Stimulated activated CD8-positive, alpha-beta memory T cell treated with anti-CD3 and anti-CD28 coated beads, Interleukin-15, amount 100 ng/mL, for 1 hour (primary cell): Measurements from ENCODE around the gene RPL6.
"Not testable (repeated sequence)": the region's sequence is repeated elsewhere in the genome, so short reads cannot be mapped to it uniquely, and the experiment has no call there.

ENCODE experiments used
- DNase-seq: peaks from one replicate; pipeline ENCODE4 v3.0.0-alpha.2; 2020; ENCODE audit warnings: low read depth

The RPL6 gene

GRCh38 chr12:112419297-112420133 is 10.1 kb upstream of the RPL6 start:
- DNase-seq, result no peak

GRCh38 chr12:112418608-112419296 is 9.3 kb upstream of the RPL6 start, which contains the start of gene PTPN11:
Gene PTPN11, plus strand, starts transcription at chr12:112418947. Its CDS starts 165 bp downstream, at chr12:112419112.
- DNase-seq, result peak; percentile 83

- no peak for DNase-seq
Measured at GRCh38 chr12:112418273-112418607, 8.8 kb upstream of the RPL6 start.

DNA sequence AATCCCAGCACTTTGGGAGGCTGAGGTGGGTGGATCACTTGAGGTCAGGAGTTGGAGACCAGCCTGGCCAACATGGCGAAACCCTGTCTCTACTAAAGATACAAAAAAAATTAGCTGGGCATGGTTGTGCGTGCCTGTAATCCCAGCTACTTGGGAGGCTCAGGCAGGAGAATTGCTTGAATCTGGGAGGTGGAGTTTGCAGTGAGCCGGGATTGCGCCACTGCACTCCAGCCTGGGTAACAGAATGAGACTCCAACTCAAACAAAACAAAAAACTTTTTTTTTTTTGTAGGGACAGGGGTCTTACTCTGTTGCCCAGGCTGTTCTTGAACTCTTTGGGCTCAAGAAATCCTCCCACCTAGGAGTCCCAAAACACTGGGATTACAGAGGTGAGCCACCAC is 6.1 kb upstream of the RPL6 start:
- not testable (repeated sequence) for DNase-seq

- DNase-seq, result no peak
Measured at GRCh38 chr12:112413855-112414625, 4.6 kb upstream of the RPL6 start.

GRCh38 chr12:112409906-112410244 is 470 bp upstream of the RPL6 start:
- DNase-seq, result no peak

- no peak for DNase-seq
Measured at GRCh38 chr12:112408621-112409020, 784 bp downstream of the RPL6 start.

- not testable (repeated sequence) for DNase-seq
Measured at GRCh38 chr12:112407683-112408082, 1.7 kb downstream of the RPL6 start.

DNA sequence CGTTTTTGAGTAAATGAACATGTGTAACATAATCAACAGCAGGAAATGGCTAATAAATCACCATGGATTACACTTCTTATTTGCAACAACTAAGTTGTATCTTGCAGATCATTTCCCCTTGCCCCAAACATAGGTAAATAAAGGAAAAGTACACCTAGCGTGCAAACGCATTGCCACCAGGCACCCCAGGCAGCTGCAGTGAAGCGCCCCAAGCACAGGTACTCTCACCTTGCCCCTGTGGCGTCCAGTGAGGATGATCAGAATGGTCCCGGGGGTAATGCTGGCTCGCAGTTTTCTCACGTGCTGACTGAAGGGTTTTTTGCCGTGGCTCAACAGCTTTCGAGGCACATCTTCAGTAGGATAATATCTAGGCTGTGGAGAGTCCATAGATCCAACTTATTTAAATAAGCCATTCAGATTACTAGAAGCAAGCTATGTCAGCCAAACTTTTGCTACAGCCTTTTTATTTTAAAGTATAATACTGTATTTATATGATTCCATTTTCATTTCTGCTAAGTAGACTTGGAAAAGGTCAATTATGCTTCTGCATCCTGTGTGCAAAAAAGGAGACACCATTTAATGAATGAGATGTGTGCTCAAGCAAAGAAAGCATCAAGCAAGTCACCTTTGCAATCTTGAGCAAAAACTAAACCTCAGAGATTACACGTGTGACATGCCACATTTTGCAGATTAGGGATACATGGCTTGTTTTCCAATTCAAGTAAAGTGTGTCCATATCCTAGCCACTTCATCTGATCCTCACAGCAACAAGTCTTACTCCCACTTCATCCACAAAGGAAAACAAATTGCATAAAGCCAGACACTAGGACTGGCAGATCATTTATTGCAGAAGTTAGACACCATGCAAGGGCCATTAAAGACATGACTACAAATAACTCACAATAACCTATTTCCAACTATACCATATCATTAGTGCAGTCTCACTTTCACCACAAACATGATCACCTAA is 2.6 kb downstream of the RPL6 start:
- no peak for DNase-seq

- DNase-seq, result no peak
Measured at GRCh38 chr12:112401903-112402498, 7.4 kb downstream of the RPL6 start.

DNA sequence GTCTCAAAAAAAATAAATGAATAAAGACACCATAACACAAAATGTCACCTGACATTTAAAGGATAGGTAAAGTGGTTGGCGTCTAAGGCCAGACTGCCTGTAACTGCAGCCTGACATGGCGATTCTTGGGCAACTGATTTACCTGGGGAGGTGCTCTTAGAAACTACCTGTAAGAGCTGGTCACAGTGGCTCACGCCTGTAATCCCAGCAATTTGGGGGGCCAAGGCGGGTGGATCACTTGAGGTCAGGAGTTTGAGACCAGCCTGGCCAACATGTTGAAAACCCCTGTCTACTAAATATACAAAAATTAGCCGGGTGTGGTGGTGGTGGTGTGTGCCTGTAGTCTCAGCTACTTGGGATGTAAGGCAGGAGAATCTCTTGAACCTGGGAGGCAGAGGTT is 8.4 kb downstream of the RPL6 start:
- no peak for DNase-seq

- DNase-seq, result no peak
Measured at GRCh38 chr12:112393328-112393727, 16.1 kb downstream of the RPL6 start.

DNA sequence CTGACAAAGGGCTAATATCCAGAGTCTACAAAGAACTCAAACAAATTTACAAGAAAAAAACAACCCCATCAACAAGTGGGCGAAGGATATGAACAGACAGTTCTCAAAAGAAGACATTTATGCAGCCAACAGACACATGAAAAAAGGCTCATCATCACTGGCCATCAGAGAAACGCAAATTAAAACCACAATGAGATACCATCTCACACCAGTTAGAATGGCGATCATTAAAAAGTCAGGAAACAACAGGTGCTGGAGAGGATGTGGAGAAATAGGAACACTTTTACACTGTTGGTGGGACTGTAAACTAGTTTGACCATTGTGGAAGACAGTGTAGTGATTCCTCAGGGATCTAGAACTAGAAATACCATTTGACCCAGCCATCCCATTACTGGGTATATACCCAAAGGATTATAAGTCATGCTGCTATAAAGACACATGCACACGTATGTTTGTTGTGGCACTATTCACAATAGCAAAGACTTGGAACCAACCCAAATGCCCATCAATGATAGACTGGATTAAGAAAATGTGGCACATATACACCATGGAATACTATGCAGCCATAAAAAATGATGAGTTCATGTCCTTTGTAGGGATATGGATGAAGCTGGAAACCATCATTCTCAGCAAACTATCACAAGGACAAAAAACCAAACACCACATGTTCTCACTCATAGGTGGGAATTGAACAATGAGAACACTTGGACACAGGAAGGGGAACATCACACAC is 19.3 kb downstream of the RPL6 start:
- not testable (repeated sequence) for DNase-seq

DNA sequence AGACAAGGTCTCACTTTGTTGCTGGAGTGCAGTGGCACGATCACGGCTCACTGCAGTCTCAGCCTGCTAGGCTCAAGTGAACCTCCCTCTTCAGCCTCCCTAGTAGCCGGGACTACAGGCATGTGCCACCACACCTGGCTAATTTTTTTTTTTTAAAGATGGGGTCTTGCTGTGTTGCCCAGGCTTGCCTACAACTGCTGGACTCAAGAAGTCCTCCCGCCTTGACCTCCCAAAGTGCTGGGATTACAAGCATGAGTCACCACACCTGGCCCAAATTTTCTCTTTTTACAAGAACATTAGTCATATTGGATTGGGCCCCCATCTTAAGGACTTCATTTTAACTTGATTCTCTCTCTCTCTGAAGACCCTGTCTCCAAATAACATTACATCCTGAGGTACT is 20.2 kb downstream of the RPL6 start:
- no peak for DNase-seq

DNA sequence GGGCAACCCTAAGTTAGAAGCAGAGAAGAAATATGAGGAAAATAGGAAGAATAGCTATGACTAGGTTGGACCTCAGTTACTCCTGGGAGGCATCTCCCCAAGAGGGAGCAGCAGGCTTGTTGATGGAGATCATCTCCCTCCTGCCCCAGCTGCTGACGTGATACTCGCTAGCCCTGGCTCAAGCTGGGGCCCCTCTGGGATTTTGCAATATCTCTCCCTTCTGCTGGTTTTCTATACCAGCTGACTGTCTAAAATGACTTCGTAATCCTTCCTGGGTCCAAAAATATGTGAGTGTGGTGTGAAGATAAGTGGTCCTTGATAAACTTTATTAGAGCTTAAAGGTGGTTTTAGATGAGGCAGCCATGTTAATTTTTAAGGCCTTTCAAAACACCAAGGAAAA is 22.7 kb downstream of the RPL6 start:
- no peak for DNase-seq

DNA sequence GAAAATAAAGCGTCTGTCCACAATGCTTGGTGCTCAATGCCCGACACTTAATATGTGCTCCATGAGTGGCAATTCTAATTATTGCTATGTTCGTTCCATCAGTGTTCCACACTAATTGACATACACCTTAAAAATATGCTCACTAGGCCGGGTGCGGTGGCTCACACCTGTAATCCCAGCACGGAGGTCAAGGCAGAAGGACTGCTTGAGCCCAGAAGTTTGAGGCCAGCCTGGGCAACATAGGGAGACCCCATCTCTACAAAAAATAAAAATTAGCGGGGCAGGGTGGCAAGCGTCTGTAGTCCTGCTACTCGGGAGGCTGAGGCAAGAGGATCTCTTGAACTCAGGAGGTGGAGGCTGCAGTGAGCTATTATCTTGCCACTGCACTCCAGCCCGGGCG is 26.5 kb downstream of the RPL6 start:
- no peak for DNase-seq

DNA sequence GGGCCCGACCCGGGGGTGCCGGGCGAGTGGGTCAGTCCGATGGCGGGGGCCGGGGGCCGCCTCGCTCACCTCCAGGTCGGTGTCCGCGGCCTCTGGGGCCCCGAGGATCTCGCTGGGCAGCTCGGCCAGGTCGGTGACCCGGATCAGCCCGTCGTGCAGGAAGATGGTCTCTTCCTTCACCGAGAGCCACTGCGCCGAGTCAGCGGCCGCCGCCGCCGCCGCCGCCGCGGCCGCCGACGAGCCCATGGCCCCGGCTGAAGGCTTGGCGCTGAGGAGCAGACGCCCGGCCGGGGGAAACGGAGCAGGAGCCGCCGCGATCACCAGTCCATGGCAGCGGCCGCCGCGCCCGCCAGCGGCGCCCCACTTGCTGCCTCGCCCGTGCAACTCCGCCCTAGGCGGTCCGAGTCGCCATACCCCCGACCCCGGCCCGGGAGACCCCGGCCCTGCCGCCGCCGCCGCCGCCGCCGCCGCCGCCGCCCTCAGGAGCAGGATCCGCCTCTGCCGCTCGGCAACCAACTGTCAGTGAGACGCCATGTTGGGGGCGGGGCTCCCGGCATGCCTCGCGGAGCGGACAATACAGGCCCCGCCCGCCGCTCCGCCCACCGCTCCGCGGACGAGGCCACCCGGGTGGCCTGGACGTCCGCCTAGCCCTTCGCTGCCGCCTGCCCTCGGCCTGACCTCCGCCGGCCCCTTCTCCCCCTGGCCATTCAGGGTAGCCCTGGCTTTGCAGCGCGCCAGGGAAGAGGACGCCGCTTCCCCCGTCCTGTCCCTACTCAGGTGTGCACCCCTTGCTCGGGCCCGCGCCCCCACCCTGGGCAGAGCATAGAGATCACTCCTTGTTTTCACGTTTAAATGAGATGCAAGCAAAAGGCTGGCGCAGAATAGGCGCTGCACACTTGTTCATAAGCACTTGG is 27.3 kb downstream of the RPL6 start, which contains the start of gene HECTD4:
HECTD4 (minus strand) TSS at position 549 of the 914 bp plus-strand sequence; CDS start at position 246, 303 bp downstream.
- peak; percentile 86 for DNase-seq

DNA sequence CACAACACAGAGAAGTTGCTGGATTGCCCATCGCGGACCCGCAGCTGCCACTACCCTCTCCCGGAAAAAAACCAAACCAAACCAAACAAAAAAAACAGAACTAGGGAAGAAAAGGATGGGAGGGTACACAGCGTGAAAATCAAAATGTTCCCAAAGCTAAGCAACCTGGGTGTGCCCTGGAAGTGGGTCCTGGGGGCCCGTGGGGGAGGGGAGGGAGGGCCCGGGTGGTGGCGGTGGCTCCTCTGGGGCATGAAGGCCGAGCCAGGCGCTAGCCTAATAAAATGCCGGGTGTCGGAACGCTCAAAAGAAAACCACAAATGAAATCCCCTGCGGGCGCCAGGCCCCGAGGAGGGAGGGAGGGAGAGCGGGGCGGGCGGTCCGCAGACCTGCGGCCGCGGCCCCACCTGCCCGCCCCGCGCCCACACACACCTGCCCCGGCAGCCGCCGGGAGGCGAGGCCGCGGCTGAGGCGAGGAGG is 28.0 kb downstream of the RPL6 start:
- no peak for DNase-seq
